Right lung (tissue), 5 donors: ENCODE measurements around the gene KCNJ13. TPM values are rescaled to one million over a fixed set of nuclear protein-coding genes. Genes with fewer than 3 reads are reported as not detected.
"Not testable (repeated sequence)": the region's sequence is repeated elsewhere in the genome, so short reads cannot be mapped to it uniquely, and the experiment has no call there.

Experiments
- DNase-seq, 2 donors: peaks; one replicate each; pipeline ENCODE4 v3.0.0-alpha.2; 2013
- polyA plus RNA-seq, 5 donors: library from polyadenylated mRNA; unstranded; fragments of 120-200 nt; gene quantifications; one replicate each; pipeline versions ENCODE4 v1.2.1 to v1.2.3, GENCODE V29; 2013; ENCODE audit warnings: inconsistent platforms in 1 of 5, low replicate concordance in 1 of 5; ENCODE audit not compliant: insufficient read length in 5 of 5, insufficient read depth in 1 of 5

KCNJ13 gene
- polyA plus RNA-seq, 5 donors: 4.1 to 15.0 (median 5.4) TPM

GRCh38 chr2:232770207-232770606 is 6.2 kb downstream of the KCNJ13 start:
- DNase-seq: no peak

- no peak for DNase-seq
Measured at GRCh38 chr2:232767866-232768265, 8.5 kb downstream of the KCNJ13 start.

- DNase-seq: peak in 1 of 2 donors; percentile 20
Measured at GRCh38 chr2:232761301-232761907, 15.0 kb downstream of the KCNJ13 start.

- no peak for DNase-seq
Measured at GRCh38 chr2:232757905-232758304, 18.5 kb downstream of the KCNJ13 start.

GRCh38 chr2:232750135-232750671 is 26.2 kb downstream of the KCNJ13 start:
- DNase-seq: no peak

GRCh38 chr2:232749331-232749730 is 27.0 kb downstream of the KCNJ13 start:
- no peak for DNase-seq

- no peak for DNase-seq
Measured at GRCh38 chr2:232748038-232748437, 28.3 kb downstream of the KCNJ13 start.

- no peak for DNase-seq
Measured at GRCh38 chr2:232744963-232745362, 31.4 kb downstream of the KCNJ13 start.

GRCh38 chr2:232741972-232742371 is 34.4 kb downstream of the KCNJ13 start:
- DNase-seq: no peak

- no peak for DNase-seq
Measured at GRCh38 chr2:232741294-232741693, 35.1 kb downstream of the KCNJ13 start.

- no peak for DNase-seq
Measured at GRCh38 chr2:232731470-232731869, 44.9 kb downstream of the KCNJ13 start.

GRCh38 chr2:232728785-232729184 is 47.6 kb downstream of the KCNJ13 start:
- no peak for DNase-seq

GRCh38 chr2:232723027-232723426 is 53.3 kb downstream of the KCNJ13 start:
- DNase-seq: no peak

- no peak for DNase-seq
Measured at GRCh38 chr2:232721882-232722281, 54.5 kb downstream of the KCNJ13 start.

GRCh38 chr2:232721261-232721660 is 55.1 kb downstream of the KCNJ13 start:
- DNase-seq: no peak

- DNase-seq: not testable (repeated sequence)
Measured at GRCh38 chr2:232720056-232720455, 56.3 kb downstream of the KCNJ13 start.

Other genes with a start within 250 kb of the KCNJ13 start
- gene CHRNG, start 236.9 kb downstream of the KCNJ13 start, polyA plus RNA-seq: 1 to 10 TPM in 1 of 5 donors, under 1 TPM in 4; 0.07 to 5.1 (median 0.18) TPM
- 10 to 100 TPM in 4 of 5 donors, 1 to 10 TPM in 1; 9.3 to 13.2 (median 12.4) TPM for gene TIGD1, start 226.0 kb downstream of the KCNJ13 start, polyA plus RNA-seq
- 10 to 100 TPM; 91.7 to 99.8 (median 95.9) TPM for gene EIF4E2, start 225.9 kb downstream of the KCNJ13 start, polyA plus RNA-seq
- 10 to 100 TPM in 1 of 5 donors, 1 to 10 TPM in 4; 3.3 to 15.1 (median 4.4) TPM for gene EFHD1, start 143.0 kb downstream of the KCNJ13 start, polyA plus RNA-seq
- gene GIGYF2, start 79.2 kb downstream of the KCNJ13 start, polyA plus RNA-seq: 10 to 100 TPM; 42.5 to 65.3 (median 62.1) TPM
- gene SNORC, start 93.7 kb upstream of the KCNJ13 start, polyA plus RNA-seq: 1 to 10 TPM in 2 of 5 donors, under 1 TPM in 3; 0.90 to 2.7 (median 0.97) TPM
- gene NGEF, start 236.7 kb upstream of the KCNJ13 start, polyA plus RNA-seq: 1 to 10 TPM; 1.0 to 2.9 (median 2.7) TPM